Measurements from ENCODE around the gene DNASE1L2. TPM values are rescaled to one million over a fixed set of nuclear protein-coding genes. Genes with fewer than 3 reads are reported as not detected.

DNASE1L2 gene
- total RNA-seq, 1 experiment from 2014 or later = 0.27 TPM

- Mint-ChIP-seq H3K27ac (ENCODE audit: unreplicated experiment) (no peak within 1 kb of the TSS), H3K9me3 (ENCODE audit: unreplicated experiment) (no peaks in the 10 kb centered on the region), H3K27me3 (ENCODE audit: insufficient read depth, unreplicated experiment) (no peaks in the 10 kb centered on the region), H3K36me3 (ENCODE audit: insufficient read depth, unreplicated experiment) (peaks cover 76% of the 10 kb centered on the region), H3K4me1 (ENCODE audit: low read depth, unreplicated experiment) (peaks cover 7% of the 10 kb centered on the region), H3K4me3 (ENCODE audit: unreplicated experiment) (peak within 1 kb of the TSS; percentile 73)
- H3K9me3 ChIP-seq = no peaks in the 10 kb centered on the region
- peaks cover 21% of the 10 kb centered on the region for H3K4me1 ChIP-seq
- no peaks in the 10 kb centered on the region for H3K27me3 ChIP-seq (replicated peaks; ENCODE audit: control insufficient read depth, insufficient read depth, low read length)
- no peak within 1 kb of the TSS for H3K4me3 ChIP-seq (ENCODE audit: low read depth, low read length)
- DNase-seq = peak in 1 of 2 experiments; percentile 32
- CTCF ChIA-PET = interaction anchor here (0.6 kb wide), 1 partner anchor 16 kb away, joined by 4 read pairs; no protein-coding TSS in a partner anchor
- TF ChIP-seq CTCF (IDR thresholded peaks at IDR 0.05; ENCODE audit: insufficient read depth in 1 of 2, low read depth in 1 of 2, low read length in 1 of 2, severe bottlenecking in 1 of 2, unreplicated experiment in 1 of 2) = no peak
- BruUV-seq (replicated peaks) = no TSS peak
- POLR2A ChIA-PET = interaction anchor here (0.5 kb wide), 1 partner anchor 54 kb away, joined by 4 read pairs; no protein-coding TSS in a partner anchor
- intact Hi-C loops (cut with micrococcal nuclease; ENCODE audit: unreplicated experiment) = no loop called here
- peaks cover 6% of the 10 kb centered on the region for H3K36me3 ChIP-seq (ENCODE audit: control insufficient read depth, insufficient read depth, low read length)
These were observed 25.6 kb upstream of the DNASE1L2 start, which contains the start of gene BRICD5 for GRCh38 chr16:2210386-2211365. Gene BRICD5, minus strand, starts transcription at chr16:2210863. Its CDS starts 30 bp downstream, at chr16:2210833.

- Mint-ChIP-seq H3K4me3 (ENCODE audit: unreplicated experiment) (peak overlapping the region; percentile 73), H3K9me3 (ENCODE audit: unreplicated experiment) (no peaks in the 10 kb centered on the region), H3K4me1 (ENCODE audit: low read depth, unreplicated experiment) (peaks cover 7% of the 10 kb centered on the region), H3K27ac (ENCODE audit: unreplicated experiment) (peak overlapping the region; percentile 66), H3K27me3 (ENCODE audit: insufficient read depth, unreplicated experiment) (no peaks in the 10 kb centered on the region), H3K36me3 (ENCODE audit: insufficient read depth, unreplicated experiment) (peaks cover 71% of the 10 kb centered on the region)
- POLR2A ChIA-PET = no interaction called here
- TF ChIP-seq CTCF (IDR thresholded peaks at IDR 0.05; ENCODE audit: insufficient read depth in 1 of 2, low read depth in 1 of 2, low read length in 1 of 2, severe bottlenecking in 1 of 2, unreplicated experiment in 1 of 2) = no peak
- peaks cover 6% of the 10 kb centered on the region for H3K36me3 ChIP-seq (ENCODE audit: control insufficient read depth, insufficient read depth, low read length)
- peaks cover 29% of the 10 kb centered on the region for H3K4me1 ChIP-seq
- CTCF ChIA-PET = no interaction called here
- no peak for DNase-seq
- H3K4me3 ChIP-seq (ENCODE audit: low read depth, low read length) = no peak overlapping the region
- H3K27me3 ChIP-seq (replicated peaks; ENCODE audit: control insufficient read depth, insufficient read depth, low read length) = no peaks in the 10 kb centered on the region
- H3K9me3 ChIP-seq = no peaks in the 10 kb centered on the region
- no TSS peak for BruUV-seq (replicated peaks)
- intact Hi-C loops (cut with micrococcal nuclease; ENCODE audit: unreplicated experiment) = no loop called here
These were observed 24.3 kb upstream of the DNASE1L2 start for GRCh38 chr16:2211923-2212347.

GRCh38 chr16:2212362-2213324 lies 23.6 kb upstream of the DNASE1L2 start:
- Histone ChIP-seq H3K9me3 (no peaks in the 10 kb centered on the region), H3K36me3 (ENCODE audit: control insufficient read depth, insufficient read depth, low read length) (peaks cover 3% of the 10 kb centered on the region; the same call in 1 of the 2 replicates), H3K27me3 (replicated peaks; ENCODE audit: control insufficient read depth, insufficient read depth, low read length) (no peaks in the 10 kb centered on the region), H3K4me1 (peaks cover 29% of the 10 kb centered on the region), H3K4me3 (ENCODE audit: low read depth, low read length) (peak overlapping the region; percentile 75; the same call in 1 of the 2 replicates)
- Mint-ChIP-seq H3K4me1 (ENCODE audit: low read depth, unreplicated experiment) (peaks cover 2% of the 10 kb centered on the region), H3K27me3 (ENCODE audit: insufficient read depth, unreplicated experiment) (no peaks in the 10 kb centered on the region), H3K9me3 (ENCODE audit: unreplicated experiment) (no peaks in the 10 kb centered on the region), H3K36me3 (ENCODE audit: insufficient read depth, unreplicated experiment) (peaks cover 65% of the 10 kb centered on the region), H3K27ac (ENCODE audit: unreplicated experiment) (peak overlapping the region; percentile 66), H3K4me3 (ENCODE audit: unreplicated experiment) (peak overlapping the region; percentile 73)
- intact Hi-C loops (cut with micrococcal nuclease; ENCODE audit: unreplicated experiment) = no loop called here
- ChIA-PET POLR2A (no interaction called here), CTCF (no interaction called here)
- TF ChIP-seq CTCF (IDR thresholded peaks at IDR 0.05; ENCODE audit: insufficient read depth in 1 of 2, low read depth in 1 of 2, low read length in 1 of 2, severe bottlenecking in 1 of 2, unreplicated experiment in 1 of 2) = no peak
- BruUV-seq (replicated peaks) = TSS peak; percentile 61
- no peak for DNase-seq
